ENCODE measurements around the gene CPPED1.

Gene CPPED1

GRCh38 chr16:12728469-12728868, 75.2 kb downstream of the CPPED1 start:
- DNase-seq, result no peak

DNA sequence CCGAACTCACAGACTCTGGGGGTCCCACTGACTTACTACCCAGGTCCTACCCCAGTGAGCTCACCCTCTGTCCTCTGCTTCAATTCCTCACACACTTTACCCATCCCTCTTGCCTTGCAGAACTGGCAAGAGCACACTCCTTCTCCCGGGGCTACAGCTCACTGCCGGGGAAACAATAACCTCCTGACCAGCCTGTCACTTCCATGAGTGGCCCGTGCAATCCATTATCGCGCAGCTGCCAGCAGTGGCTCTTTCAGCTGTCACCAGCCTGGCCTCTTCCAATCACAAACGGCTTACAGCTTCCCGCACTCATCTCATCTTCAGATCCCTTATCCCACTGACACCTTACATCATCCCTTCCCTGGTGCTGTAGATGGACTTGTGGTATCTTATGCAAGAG, 79.5 kb downstream of the CPPED1 start:
- DNase-seq, result no peak

GRCh38 chr16:12723681-12724080, 80.0 kb downstream of the CPPED1 start:
- DNase-seq, result no peak

DNA sequence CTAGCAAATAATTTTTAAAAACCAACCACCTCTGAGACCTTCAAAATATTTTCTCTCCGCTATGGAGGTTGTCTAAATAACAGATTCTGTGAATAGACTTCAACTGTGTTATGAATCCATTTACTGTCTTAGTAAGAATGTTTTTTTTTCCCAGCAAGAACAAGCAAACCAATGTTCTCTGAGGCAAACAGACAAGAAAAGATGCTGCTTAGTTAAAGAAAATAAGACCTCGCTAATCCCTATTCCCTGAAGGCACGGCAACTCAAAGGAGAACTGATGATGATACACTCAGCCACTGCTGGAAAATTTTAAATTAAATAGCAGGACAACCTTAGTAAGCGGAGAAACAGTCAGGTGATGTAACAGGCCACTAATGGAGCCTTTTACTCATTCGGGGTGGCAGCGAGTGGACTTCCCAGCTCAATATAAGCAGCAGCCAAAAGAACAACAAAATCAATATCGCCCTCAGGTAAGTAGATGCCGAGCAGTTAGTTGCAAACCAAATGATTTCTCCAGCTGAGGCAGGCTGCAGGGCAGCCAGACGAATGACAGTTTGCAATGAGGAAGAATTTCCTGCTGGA, 81.8 kb downstream of the CPPED1 start:
- no peak for DNase-seq

- no peak for DNase-seq
Observed at GRCh38 chr16:12719972-12720371, 83.7 kb downstream of the CPPED1 start.

DNA sequence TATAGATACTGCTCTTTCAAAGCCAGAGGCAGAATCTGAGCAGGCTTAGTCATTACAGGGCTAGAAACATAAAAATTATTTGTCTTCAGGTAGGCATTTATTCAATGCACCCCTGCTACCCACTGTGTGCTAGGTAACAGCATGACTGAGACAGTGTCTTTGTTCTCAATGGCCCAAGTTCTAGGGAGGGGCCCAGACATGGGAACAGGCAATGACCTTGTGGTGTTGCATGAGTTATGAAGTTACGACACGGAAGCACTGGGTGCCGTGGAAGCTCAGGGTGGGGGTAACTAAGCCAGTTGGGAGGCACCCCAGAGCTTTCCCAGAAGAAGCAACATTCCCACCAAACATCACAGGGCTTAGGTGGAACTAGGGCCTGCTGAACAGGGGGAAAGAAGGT, 87.0 kb downstream of the CPPED1 start:
- no peak for DNase-seq

GRCh38 chr16:12709807-12710206, 93.9 kb downstream of the CPPED1 start:
- no peak for DNase-seq

DNA sequence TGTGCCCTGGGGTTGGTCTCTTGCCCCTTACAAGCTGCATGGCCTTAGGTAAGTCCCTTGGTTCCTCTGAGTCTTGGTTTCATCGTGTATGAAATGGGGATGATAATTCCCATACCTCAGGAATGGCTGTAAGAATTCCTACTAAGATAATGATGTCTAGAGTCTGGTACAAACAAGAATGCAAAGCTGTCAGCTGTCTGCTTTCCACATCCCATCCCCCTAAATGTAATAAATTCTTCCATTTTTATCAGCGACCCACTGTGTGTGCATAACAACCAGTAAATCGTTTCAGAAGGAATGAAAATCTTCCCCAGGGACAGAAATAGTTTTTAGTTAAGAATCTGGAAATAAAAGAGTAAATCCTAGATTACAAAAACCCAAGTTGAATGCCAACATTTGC, 95.4 kb downstream of the CPPED1 start:
- DNase-seq, result no peak

DNA sequence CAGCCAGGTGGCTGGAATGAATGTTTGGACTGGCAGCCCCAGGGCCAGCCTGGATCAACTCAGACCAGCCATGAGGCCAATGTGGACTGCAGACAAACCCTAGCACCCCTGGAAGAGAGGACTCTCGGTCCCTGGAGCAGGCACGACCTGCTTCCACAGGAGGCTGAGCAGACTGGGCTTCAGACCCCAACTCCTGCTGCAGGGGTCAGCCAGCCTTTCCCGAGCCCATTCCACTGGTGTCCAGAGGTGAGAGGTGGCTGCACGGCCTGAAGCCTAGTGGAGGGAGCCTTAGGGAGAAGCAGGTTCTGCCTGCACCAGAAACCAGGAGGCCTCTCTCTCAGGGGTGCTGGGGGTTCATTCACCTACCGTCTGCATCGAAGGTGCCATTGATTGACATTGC, 97.1 kb downstream of the CPPED1 start:
- no peak for DNase-seq

DNA sequence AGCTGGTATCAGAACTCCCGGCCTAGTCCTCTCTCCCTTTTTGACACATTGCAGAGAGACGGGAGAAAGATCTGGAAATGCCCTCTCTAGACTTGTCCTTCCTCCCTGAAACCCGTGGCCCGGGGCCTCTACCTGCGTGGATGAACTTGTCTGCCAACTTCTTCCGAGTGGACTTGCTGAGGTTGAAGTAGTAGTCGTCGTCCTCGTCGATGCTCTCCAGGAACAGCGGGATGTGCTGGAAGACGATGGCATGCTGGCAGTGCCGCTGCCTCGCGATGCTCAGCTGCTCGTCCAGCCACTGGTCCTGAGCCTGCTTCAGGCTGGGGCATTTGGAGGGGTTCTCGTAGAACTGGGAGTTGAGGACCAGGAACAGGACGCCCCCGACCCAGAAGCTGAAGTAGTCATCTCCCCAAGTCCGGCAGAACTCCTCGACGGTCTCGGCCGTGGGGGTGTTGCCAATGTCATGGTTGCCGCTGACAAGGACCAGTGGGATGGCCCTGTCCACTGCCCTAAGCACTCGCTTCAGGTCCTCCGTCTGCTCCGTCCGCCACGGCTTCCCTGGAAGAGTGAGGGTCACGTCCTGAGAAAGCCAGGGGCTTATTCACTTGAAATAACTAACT, 99.1 kb downstream of the CPPED1 start:
- DNase-seq, result no peak

DNA sequence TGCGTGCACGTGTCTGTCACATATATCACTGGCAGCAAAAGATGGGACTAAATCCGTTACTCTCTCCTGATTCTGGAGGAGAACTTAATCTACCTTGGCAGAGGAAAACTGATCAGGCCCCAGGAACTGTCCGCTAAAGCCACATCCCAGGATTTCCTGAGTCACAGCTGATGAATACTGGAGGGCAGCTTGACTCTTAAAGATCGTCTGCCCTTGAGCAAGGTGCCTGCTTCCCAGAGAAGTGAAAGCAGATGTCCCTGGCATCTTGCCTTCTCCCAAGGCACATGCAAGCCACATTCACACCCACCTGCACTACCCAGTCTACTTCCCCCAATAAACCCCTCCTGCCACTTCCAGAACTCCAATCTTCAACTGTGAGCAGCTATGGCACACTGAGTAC, 99.8 kb downstream of the CPPED1 start:
- DNase-seq, result no peak

GRCh38 chr16:12700161-12700560, 103.5 kb downstream of the CPPED1 start:
- DNase-seq, result no peak

- DNase-seq, result no peak
Observed at GRCh38 chr16:12699161-12699560, 104.5 kb downstream of the CPPED1 start.

DNA sequence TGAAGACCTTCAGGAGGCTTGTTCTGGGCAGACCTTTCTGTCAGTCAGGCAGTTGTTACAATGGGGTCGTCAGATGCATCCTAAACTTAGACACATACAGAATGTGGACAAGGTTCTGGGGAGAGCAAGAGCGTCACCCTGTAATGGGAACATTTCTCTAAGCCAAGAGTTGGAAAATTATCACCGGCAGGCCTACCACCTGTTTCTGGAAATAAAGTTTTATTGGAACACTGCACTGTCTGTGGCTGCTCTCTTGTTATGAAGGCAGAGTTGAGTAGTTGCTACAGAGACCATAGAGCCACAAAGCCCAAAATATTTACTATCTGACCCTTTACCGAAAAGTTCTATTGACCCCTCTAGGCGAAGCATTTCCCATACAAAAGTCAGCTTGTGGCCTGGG, 106.2 kb downstream of the CPPED1 start:
- no peak for DNase-seq

- no peak for DNase-seq
Observed at GRCh38 chr16:12695454-12695853, 108.2 kb downstream of the CPPED1 start.

- no peak for DNase-seq
Observed at GRCh38 chr16:12690024-12690423, 113.7 kb downstream of the CPPED1 start.

- DNase-seq, result no peak
Observed at GRCh38 chr16:12688951-12689850, 114.5 kb downstream of the CPPED1 start.

DNA sequence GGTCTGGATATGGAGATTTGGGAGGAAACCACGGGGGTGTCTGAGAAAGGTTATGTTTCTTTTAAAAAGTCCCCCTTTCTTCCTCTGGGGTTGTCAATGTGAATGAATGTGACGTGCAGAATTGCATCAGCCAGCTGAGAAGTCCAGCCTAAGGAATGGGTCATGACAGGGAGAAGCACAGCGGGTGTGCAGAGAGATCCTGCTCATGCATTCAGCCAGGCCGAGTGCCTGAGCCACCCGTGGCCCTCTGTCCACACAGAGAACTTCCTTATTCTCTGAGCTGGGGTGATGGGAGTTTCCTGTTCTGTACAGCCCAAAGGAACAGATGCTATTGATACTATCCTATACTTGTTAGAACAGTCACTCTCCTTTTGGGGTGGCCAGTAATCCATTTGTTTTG, 117.9 kb downstream of the CPPED1 start:
- no peak for DNase-seq

- DNase-seq, result no peak
Observed at GRCh38 chr16:12682432-12683165, 121.1 kb downstream of the CPPED1 start.

GRCh38 chr16:12681653-12682052, 122.0 kb downstream of the CPPED1 start:
- no peak for DNase-seq

DNA sequence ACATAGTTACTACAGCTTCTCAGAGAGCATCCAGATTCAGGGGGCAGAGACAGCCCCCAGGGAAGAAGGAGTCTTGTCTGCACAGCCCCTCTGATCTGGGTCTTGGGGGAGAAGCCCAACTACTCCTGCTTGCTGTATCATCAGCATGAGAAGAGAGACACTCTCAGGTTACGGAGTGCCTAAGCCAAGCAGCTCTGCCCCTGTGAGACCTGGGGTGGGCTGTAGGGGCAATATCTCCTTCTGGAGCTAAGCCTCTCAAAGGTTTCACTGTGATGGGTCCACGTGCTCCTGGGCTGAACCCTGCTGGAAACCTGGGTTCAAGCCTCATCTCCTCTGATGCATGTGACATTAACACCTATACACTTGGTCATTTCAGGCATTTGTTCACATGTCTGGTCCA, 123.2 kb downstream of the CPPED1 start:
- DNase-seq, result no peak

GRCh38 chr16:12679660-12680272, 123.9 kb downstream of the CPPED1 start:
- no peak for DNase-seq

- DNase-seq, result no peak
Observed at GRCh38 chr16:12678983-12679382, 124.7 kb downstream of the CPPED1 start.

All from NCI-H1105 (cell line).